ENCODE measurements around the gene CLPTM1L. TPM values are rescaled to one million over a fixed set of nuclear protein-coding genes. Genes with fewer than 3 reads are reported as not detected.

The CLPTM1L gene
- polyA plus RNA-seq, 1 donor from 2014 or later: 61.6 TPM

- TF ChIP-seq SMC3 (conservative IDR thresholded peaks at IDR 0.05; ENCODE audit: poor library complexity): no peak
- Histone ChIP-seq H3K27ac (ENCODE audit: low read length) (no peak overlapping the region), H3K27me3 (ENCODE audit: insufficient read depth, low read depth, low read length) (peaks cover 41% of the 10 kb centered on the region), H3K4me2 (ENCODE audit: low read length) (no peak overlapping the region), H3F3A (ENCODE audit: insufficient read depth, low read length, poor library complexity, severe bottlenecking) (no peaks in the 10 kb centered on the region), H3K36me3 (ENCODE audit: insufficient read depth, low read length) (no peaks in the 10 kb centered on the region), H4K20me1 (ENCODE audit: insufficient read depth) (no peaks in the 10 kb centered on the region), H2AFZ (ENCODE audit: low read depth, low read length) (no peak overlapping the region), H3K79me2 (replicated peaks; ENCODE audit: insufficient read depth, low read length) (no peaks in the 10 kb centered on the region), H3K9me3 (ENCODE audit: low read length) (no peaks in the 10 kb centered on the region), H3K9me2 (ENCODE audit: insufficient read depth, low read length) (no peaks in the 10 kb centered on the region), H3K4me3 (ENCODE audit: low read length) (no peak overlapping the region), H3K9ac (ENCODE audit: low read length) (no peak overlapping the region)
Observed at GRCh38 chr5:1390333-1390732, 45.4 kb upstream of the CLPTM1L start.

DNA sequence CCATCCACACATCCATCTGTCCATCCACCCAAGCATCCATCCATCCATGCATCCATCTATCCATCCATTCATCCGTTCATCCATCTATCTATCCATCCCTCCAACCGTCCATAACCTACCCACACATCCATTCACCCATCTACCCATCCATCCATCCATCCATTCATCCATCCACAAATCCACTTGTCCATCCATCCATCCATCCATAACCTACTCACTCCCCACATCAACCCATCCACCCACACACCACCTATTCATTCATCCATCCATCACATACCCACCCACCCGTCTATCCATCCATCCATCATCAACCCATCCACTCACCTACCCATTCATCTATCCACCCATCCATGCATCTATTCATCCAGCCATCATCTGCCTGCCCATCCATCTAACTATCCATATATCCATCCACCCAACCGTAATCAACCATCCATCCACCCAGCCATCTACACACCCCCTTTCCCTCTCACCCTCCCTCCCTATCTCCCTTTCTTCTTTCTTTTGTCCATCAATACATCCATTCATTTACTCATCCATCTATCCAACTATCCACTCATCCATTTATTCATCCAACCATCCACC lies 43.6 kb upstream of the CLPTM1L start:
- H3K27me3 ChIP-seq (ENCODE audit: insufficient read depth, low read depth, low read length): peaks cover 53% of the 10 kb centered on the region

More for the DNA sequence above, 43.6 kb upstream of the CLPTM1L start:
- no peak overlapping the region for H3K9ac ChIP-seq (ENCODE audit: low read length)
- no peaks in the 10 kb centered on the region for H3K9me3 ChIP-seq (ENCODE audit: low read length)
- H3K4me3 ChIP-seq (ENCODE audit: low read length): no peak overlapping the region
- H3F3A ChIP-seq (ENCODE audit: insufficient read depth, low read length, poor library complexity, severe bottlenecking): no peaks in the 10 kb centered on the region
- H3K9me2 ChIP-seq (ENCODE audit: insufficient read depth, low read length): no peaks in the 10 kb centered on the region
- TF ChIP-seq, protein P1, sequence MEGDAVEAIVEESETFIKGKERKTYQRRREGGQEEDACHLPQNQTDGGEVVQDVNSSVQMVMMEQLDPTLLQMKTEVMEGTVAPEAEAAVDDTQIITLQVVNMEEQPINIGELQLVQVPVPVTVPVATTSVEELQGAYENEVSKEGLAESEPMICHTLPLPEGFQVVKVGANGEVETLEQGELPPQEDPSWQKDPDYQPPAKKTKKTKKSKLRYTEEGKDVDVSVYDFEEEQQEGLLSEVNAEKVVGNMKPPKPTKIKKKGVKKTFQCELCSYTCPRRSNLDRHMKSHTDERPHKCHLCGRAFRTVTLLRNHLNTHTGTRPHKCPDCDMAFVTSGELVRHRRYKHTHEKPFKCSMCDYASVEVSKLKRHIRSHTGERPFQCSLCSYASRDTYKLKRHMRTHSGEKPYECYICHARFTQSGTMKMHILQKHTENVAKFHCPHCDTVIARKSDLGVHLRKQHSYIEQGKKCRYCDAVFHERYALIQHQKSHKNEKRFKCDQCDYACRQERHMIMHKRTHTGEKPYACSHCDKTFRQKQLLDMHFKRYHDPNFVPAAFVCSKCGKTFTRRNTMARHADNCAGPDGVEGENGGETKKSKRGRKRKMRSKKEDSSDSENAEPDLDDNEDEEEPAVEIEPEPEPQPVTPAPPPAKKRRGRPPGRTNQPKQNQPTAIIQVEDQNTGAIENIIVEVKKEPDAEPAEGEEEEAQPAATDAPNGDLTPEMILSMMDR (IDR thresholded peaks at IDR 0.05; ENCODE audit: poor library complexity, severe bottlenecking): no peak
- TF ChIP-seq REST (IDR thresholded peaks at IDR 0.05; ENCODE audit: borderline replicate concordance) (no peak), TAF1 (IDR thresholded peaks at IDR 0.05; ENCODE audit: low read depth) (no peak), POLR2AphosphoS5 (IDR thresholded peaks at IDR 0.05) (no peak), EP300 (conservative IDR thresholded peaks at IDR 0.05; ENCODE audit: poor library complexity, severe bottlenecking) (no peak), SMC3 (conservative IDR thresholded peaks at IDR 0.05; ENCODE audit: poor library complexity) (no peak), EZH2 (IDR thresholded peaks at IDR 0.05; ENCODE audit: borderline replicate concordance, insufficient read depth, low read length, poor library complexity, severe bottlenecking) (no peak), MXI1 (conservative IDR thresholded peaks at IDR 0.05; ENCODE audit: poor library complexity, severe bottlenecking) (no peak), RAD21 (conservative IDR thresholded peaks at IDR 0.05) (no peak)
- no peaks in the 10 kb centered on the region for H3K36me3 ChIP-seq (ENCODE audit: insufficient read depth, low read length)
- H3K79me2 ChIP-seq (replicated peaks; ENCODE audit: insufficient read depth, low read length): no peaks in the 10 kb centered on the region
- no peak overlapping the region for H2AFZ ChIP-seq (ENCODE audit: low read depth, low read length)
- H4K20me1 ChIP-seq (ENCODE audit: insufficient read depth): no peaks in the 10 kb centered on the region
- no peak overlapping the region for H3K4me2 ChIP-seq (ENCODE audit: low read length)
- H3K27ac ChIP-seq (ENCODE audit: low read length): no peak overlapping the region

Measured in neural cell (in vitro differentiated cells).